HEK293T (cell line): ENCODE data around the gene IPO9.

Experiments
- BHLHE40 ChIP-seq: fragments of 450-650 bp; IDR thresholded peaks from 2 replicates; pipeline ENCODE4 v1.6.1; 2016; ENCODE audit warnings: mild to moderate bottlenecking, moderate library complexity, borderline replicate concordance
- CTBP1 ChIP-seq: fragments of 450-650 bp; IDR thresholded peaks from 2 replicates; pipeline ENCODE4 v1.6.1; 2016; ENCODE audit warnings: borderline replicate concordance
- FOXA1 ChIP-seq: fragments of 450-650 bp; IDR thresholded peaks from 2 replicates; pipeline ENCODE4 v1.6.1; 2016; ENCODE audit warnings: mild to moderate bottlenecking
- FOXK2 ChIP-seq: fragments of 450-650 bp; IDR thresholded peaks from 2 replicates; pipeline ENCODE4 v1.6.1; 2016; ENCODE audit warnings: mild to moderate bottlenecking
- FOXM1 ChIP-seq: fragments of 450-650 bp; IDR thresholded peaks from 2 replicates; pipeline ENCODE4 v1.6.1; 2017; ENCODE audit warnings: mild to moderate bottlenecking, borderline replicate concordance
- PKNOX1 ChIP-seq: fragments of 450-650 bp; IDR thresholded peaks from 2 replicates; pipeline ENCODE4 v1.6.1; 2016
- SP1 ChIP-seq: fragments of 450-650 bp; IDR thresholded peaks from 2 replicates; pipeline ENCODE4 v1.6.1; 2017
- SUZ12 ChIP-seq: fragments of 450-650 bp; IDR thresholded peaks from 2 replicates; pipeline ENCODE4 v1.6.1; 2016; ENCODE audit warnings: mild to moderate bottlenecking
- TARDBP ChIP-seq: fragments of 450-650 bp; IDR thresholded peaks from 2 replicates; pipeline ENCODE4 v1.6.1; 2016
- ZNF384 ChIP-seq: fragments of 450-650 bp; IDR thresholded peaks from 2 replicates; pipeline ENCODE4 v1.6.1; 2016

- TF ChIP-seq CTBP1 (no peak), SP1 (no peak), SUZ12 (no peak), PKNOX1 (no peak), ZNF384 (no peak), FOXM1 (no peak), FOXA1 (no peak), TARDBP (no peak), BHLHE40 (no peak), FOXK2 (no peak)
Observed at GRCh38 chr1:201896951-201897391, 68.0 kb downstream of the IPO9 start.
